HG03196 (cell line): ENCODE results near the gene HYAL2.

Experiments
- ATAC-seq: cut with Tn5 transposase; IDR thresholded peaks from one replicate; pipeline ENCODE4 v1.9.1; 2021; ENCODE audit not compliant: unreplicated experiment

HYAL2 gene

DNA sequence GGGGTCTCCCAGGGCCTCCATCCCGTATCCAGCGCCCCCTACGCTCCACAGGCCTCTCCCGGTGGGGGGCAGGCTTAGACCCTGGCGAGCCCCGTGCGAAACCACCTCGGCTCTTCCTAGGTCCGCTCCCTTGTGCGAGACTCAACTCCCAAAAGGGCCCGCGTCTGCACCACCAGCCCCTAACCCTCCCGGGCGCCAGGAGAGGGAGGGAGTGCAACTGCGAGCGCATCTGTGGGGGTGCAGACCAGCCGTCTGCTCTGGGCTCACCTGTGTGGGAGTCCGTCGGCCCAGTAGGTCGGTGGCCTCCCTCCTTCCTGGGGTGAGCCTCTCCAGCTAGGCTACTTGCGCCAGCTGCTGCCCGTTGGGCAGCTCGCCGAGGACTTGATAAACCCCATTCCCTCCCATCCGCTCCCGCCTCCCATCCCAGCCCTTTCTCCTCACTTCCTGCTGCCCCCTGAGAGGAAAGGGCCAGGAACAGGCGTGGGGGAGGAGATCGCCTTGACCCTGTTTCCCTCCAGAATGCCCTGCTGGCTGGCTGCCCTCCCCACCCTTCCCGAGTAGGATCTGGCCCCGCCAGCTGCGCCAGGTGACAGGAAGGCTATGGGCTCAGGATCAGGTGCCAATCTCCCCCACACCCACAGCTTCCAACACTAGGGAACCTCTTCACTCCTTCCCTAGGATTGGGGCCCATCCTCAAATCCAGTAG lies at the start of gene HYAL2:
Gene HYAL2 (minus strand): TSS at position 360 of the 706 bp plus-strand sequence. CDS start 2,256 bp downstream, outside the sequence.
- no peak for ATAC-seq

GRCh38 chr3:50371133-50371685 lies 48.7 kb upstream of the HYAL2 start:
- ATAC-seq, result no peak

DNA sequence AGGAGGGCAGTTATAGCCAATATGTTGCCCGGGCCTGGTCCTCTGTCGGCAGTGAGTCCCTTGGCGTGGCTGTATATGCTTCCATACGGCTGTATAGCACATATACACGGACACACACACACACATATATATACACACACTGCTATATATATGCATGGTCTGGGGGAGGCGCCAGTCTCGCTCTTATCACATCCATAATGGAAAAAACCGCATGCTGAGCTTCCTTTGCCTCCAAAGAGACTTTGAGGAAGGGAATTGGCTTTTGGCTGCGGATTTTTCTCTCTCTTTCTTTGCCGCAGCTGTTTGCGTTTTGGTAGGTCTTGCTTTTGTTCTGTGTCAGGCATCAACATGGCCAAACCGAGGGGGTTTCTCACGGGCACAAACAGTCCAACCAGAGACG lies 48.0 kb upstream of the HYAL2 start:
- ATAC-seq, result no peak

- no peak for ATAC-seq
Observed at GRCh38 chr3:50369012-50369670, 46.6 kb upstream of the HYAL2 start.

- no peak for ATAC-seq
Observed at GRCh38 chr3:50365842-50366220, 43.3 kb upstream of the HYAL2 start.

DNA sequence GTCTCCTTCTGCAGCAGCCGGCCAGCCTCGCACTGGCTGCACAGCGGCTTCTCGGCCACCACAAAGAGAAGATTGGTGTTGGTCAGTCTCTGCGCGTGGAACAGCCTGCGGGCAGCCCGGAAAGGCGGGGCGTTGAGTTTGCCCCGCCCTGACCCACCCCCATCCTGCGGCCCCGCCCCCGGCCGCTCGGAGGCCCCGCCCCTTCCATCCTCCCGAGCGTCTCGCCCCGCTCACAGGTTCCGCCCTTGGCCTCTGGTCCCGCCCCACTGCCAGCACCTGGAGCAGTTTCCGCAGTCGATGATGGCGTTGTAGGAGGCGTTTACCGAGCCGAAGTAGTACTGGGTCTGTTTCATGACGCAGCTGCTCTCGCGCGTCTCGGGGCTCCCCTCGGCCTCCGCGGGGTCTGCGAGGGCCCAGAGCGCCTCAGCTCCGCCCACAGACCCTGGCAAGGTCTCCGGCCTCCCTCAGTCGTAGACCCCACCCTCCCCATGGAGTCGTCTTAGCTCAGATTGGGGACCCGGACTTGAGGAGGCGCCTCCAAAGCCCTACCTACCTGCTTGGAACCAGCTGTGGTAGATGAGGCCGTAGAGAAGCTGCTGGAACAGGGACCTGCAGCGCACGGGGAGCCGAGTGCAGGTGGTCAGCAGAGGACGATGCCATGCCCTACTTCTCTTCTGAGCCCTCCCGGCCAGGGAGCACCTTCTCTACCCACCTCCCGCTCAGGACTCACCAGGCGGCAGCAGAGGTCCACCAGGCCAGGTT lies 42.7 kb upstream of the HYAL2 start:
- ATAC-seq, result peak; percentile 73

DNA sequence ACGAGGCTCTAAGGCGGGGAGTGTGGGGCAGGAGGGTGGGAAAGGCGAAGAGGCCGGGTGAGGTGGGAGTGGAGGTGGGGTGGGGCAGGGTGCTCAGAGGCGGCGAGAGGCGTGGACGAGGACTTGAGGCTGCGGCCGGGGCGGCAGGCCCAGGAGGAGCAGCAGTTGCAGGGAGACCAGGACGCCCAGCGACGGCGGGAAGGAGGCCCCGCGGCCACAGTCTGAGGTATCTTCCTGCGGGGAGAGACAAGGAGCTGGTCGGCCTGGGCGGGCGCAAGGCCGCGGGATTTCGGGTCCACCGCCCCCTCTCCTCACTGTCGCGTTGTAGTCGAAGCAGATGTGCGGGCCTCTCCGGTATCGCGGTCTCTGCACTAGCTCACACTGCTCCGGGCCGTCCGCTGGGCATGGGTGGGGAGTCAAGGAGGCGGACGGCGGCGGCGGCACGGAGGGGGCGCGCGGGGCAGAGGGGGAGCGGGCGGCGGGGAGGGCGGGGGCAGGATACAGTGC lies 42.1 kb upstream of the HYAL2 start:
- ATAC-seq, result no peak

DNA sequence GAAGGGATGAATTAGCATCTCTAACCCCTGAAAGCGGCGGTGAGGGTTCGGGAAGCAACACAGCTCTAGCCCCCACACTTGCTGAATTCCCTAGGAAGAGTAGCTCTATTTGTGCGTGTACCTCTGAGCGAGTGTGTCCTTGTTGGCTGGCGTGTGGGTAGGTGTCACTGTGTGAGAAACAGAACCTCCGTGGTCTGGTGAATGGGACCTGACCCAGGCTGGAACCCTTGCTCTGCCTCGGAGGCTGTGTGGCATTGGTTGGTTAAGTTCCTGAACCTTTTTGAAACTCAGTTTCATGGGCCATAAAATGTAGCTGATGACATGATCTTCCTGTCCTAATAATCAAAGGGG lies 37.2 kb upstream of the HYAL2 start:
- peak; percentile 11 for ATAC-seq

DNA sequence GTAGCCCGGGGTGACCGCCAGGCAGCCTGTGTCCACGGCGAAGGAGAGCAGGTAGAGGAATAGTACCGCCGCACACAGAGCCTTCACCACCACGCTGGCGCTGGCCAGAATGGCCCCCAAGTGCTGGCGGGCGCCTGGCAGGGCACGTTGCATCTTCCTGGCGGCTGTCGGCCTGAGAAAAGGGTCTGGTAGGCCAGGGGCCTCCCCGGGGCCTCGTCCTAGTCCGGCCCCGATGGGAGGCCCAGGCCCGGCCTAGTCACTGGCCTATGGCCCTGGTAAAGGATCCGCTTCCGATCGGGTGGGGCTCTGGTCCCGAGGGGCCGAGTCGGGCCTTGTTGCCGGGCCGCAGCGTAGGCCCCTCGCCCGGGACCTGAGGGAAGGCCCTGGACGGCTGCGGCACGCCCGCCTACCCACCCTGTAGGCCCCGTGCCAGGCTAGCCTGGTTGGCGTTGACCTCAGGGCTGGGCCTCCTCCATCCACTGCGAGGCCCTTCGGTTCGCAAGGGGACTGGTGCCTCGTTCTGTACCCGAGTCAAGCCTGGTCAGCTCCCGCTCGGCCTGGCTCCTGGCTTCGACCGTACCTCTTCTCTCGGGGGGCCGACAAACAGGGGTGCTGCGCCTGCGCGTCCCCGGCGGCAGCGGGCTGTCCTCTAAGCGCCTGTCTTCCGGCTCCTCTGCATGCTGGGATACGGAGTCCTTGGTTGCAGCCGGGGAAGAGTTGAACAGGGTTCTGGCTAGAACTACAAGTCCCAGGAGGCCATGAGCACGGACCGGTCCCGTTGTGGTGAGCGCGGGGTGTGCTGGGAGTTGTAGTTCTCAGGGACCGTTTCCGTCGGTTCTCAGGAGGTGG lies 36.6 kb upstream of the HYAL2 start, which contains the start of gene TMEM115:
Gene TMEM115 (minus strand): TSS at position 611 of the 849 bp plus-strand sequence. CDS start 458 bp downstream, at position 153.
- peak; percentile 98 for ATAC-seq

DNA sequence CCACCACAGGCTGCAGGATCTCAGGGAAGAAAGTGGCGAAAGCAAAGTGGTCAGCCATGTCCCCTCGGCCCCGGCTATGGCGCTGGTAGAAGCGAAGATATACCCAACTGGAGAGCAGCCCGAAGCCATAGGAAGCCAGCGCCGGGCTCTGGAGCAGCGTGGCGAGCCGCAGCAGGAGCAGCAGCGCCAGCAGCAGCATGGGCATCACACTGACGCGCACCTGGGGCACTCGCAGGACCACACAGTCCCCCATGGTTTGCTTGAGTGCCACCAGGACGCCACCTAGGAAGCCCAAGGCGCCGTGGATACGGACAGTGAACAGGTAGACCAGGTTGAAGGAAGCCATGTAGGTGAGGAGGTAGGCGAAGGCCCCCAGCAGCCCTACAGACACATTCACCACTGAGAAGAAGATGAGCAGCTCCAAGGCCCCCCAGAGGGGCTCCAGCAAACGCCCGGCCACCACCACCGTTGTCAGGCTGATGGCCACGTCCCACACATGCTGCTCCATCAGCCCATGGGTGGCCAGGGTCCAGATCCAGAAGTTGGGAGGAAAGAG lies 35.9 kb upstream of the HYAL2 start:
- no peak for ATAC-seq

DNA sequence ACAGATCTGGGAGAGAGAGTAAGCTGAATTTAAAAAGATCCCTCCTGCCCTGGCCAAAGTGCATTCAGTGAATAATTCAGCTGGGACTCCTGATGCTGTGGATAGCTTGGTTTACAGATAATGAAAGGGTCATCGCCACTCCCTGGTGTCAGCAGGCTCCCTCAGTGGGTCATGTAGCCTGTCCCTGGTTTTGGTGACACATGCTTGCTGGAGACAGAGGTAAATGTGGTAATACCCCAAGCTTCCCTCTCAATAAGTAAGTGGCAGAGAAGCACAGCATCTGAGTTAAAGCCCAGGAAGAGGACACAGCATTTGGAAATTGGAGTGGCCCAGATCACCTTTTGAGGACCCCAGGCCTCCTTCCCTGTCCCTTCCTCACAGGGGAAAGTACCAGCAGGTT lies 34.9 kb upstream of the HYAL2 start:
- no peak for ATAC-seq

- ATAC-seq, result no peak
Observed at GRCh38 chr3:50356553-50356952, 34.0 kb upstream of the HYAL2 start.

GRCh38 chr3:50355829-50356552 lies 33.4 kb upstream of the HYAL2 start:
- ATAC-seq, result no peak

- no peak for ATAC-seq
Observed at GRCh38 chr3:50354850-50355249, 32.3 kb upstream of the HYAL2 start.

DNA sequence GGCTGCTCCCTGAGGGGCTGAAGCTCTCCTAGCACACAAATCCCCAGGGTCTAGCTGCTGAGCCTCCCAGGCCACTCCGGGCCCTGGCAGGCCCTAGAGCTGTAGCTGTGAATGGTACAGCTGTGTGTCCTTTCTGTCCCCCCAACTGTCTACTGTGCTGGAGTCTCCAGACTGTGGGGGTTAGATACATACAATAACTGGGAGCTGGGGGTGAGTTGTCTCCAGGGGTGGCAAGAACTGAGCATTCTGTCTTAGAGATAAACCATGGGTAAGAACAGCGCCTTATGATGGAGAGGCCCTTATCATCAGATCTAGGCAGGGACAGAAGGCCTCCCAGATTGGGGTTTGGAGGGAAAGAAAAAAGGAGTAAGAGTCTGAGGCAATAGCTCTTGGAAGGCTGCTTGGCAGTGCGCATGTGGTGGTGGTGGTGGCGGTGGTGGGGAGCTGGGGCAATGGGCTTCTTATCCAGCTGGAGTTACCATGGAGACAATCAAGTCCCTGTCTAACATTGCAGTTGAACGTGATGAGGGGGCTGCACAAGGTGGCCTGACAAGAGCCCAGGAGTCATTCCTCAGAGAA lies 31.7 kb upstream of the HYAL2 start:
- no peak for ATAC-seq

DNA sequence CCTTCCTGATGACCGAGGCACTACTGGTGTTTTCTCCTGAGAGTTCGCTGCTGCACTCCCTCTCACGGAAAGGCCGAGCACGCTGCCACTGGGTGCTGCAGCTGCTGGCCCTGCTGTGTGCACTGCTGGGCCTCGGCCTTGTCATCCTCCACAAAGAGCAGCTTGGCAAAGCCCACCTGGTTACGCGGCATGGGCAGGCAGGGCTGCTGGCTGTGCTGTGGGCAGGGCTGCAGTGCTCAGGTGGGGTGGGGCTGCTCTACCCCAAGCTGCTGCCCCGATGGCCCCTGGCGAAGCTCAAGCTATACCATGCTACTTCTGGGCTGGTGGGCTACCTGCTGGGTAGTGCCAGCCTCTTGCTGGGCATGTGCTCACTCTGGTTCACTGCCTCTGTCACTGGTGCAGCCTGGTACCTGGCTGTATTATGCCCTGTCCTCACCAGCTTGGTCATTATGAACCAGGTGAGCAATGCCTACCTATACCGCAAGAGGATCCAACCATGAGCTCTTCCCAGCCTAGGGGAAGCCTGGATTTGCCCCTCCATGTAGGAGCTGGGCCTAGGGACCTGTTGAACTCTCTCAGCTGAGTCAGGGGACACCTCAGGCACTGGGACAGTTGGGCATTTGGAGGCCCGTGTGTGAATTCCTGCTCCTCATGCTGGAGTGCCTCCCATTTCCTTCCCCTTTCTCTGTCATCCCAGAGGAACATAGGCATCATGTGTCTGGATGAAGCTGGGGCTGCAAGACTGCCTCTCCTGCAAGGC lies 30.9 kb upstream of the HYAL2 start:
- ATAC-seq, result no peak

DNA sequence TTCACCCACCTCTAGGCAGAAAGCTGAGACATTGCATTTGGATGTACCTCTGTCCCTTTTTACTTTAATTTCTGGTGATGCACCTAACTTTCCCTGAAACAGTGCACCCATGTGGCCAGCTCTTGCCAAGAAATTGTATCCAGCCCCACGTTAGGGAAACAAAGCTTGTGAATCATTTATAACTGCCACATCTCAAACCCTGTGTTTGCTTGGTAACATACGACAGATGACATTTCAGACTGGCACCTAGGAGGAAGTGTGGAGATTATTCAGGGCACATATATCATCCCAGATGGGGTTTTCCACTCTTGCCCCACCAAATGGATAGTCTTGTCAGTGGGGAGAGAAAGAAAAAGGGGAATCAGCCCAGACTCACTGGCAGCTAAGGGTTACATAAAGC lies 30.2 kb upstream of the HYAL2 start:
- ATAC-seq, result no peak

- no peak for ATAC-seq
Observed at GRCh38 chr3:50351323-50351697, 28.8 kb upstream of the HYAL2 start.
